Measurements from ENCODE around the gene SRRM4.
"Not testable (repeated sequence)": the region's sequence is repeated elsewhere in the genome, so short reads cannot be mapped to it uniquely, and the experiment has no call there.

The SRRM4 gene

DNA sequence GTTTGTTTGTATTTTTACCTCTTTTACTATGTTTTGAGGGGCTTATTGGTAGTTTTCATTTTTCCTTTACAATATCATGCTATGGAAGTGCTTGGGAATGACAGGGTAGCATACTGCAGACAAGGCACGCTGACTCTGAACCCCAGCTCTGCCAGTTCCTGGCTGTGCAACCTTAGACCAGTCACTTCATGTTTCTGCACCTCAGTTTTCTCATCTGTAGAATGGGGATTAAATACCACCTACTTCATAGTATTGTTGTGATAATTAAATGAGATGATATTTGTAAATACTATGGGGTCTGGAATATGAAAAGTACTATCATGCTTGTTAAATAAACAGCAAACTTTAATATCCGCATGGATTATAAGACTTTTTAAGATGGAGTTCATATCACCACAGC lies 35.4 kb downstream of the SRRM4 start:
- DNase-seq (ENCODE audit: low read depth), result no peak
- TF ChIP-seq, protein P1, sequence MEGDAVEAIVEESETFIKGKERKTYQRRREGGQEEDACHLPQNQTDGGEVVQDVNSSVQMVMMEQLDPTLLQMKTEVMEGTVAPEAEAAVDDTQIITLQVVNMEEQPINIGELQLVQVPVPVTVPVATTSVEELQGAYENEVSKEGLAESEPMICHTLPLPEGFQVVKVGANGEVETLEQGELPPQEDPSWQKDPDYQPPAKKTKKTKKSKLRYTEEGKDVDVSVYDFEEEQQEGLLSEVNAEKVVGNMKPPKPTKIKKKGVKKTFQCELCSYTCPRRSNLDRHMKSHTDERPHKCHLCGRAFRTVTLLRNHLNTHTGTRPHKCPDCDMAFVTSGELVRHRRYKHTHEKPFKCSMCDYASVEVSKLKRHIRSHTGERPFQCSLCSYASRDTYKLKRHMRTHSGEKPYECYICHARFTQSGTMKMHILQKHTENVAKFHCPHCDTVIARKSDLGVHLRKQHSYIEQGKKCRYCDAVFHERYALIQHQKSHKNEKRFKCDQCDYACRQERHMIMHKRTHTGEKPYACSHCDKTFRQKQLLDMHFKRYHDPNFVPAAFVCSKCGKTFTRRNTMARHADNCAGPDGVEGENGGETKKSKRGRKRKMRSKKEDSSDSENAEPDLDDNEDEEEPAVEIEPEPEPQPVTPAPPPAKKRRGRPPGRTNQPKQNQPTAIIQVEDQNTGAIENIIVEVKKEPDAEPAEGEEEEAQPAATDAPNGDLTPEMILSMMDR (conservative IDR thresholded peaks at IDR 0.05; ENCODE audit: control insufficient read depth, insufficient read depth, low read depth, low read length), result no peak
- no peak overlapping the region for H3K4me3 ChIP-seq (ENCODE audit: control insufficient read depth, low read depth, low read length)

- no peak for DNase-seq (ENCODE audit: low read depth)
- no peak overlapping the region for H3K4me3 ChIP-seq (ENCODE audit: control insufficient read depth, low read depth, low read length)
- TF ChIP-seq, protein P1 (conservative IDR thresholded peaks at IDR 0.05; ENCODE audit: control insufficient read depth, insufficient read depth, low read depth, low read length), result no peak
Observed at GRCh38 chr12:119019166-119019565, 37.8 kb downstream of the SRRM4 start.

GRCh38 chr12:119020406-119021360 lies 39.3 kb downstream of the SRRM4 start:
- no peak overlapping the region for H3K4me3 ChIP-seq (ENCODE audit: control insufficient read depth, low read depth, low read length)
- TF ChIP-seq, protein P1 (conservative IDR thresholded peaks at IDR 0.05; ENCODE audit: control insufficient read depth, insufficient read depth, low read depth, low read length), result no peak
- no peak for DNase-seq (ENCODE audit: low read depth)

DNA sequence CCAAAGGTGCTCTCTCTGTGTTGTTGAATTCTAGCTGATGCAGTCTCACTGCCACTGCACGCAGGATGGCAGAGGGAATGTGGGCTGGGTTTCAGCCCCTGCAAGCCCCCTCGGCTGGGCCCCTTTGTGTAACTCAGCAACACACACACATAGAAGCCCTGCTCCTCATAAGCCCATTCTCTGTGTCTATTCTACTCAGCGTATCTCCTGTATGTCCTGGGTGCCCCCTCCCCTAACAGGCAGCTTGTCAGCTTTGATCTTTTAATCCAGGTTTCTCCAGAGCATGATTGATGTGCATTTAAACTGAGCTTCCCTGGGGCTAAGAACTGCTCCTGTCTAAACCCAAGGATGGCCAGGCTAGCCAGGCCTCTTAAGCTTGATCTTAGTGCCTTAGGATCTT lies 43.0 kb downstream of the SRRM4 start:
- TF ChIP-seq, protein P1 (conservative IDR thresholded peaks at IDR 0.05; ENCODE audit: control insufficient read depth, insufficient read depth, low read depth, low read length), result no peak
- H3K4me3 ChIP-seq (ENCODE audit: control insufficient read depth, low read depth, low read length), result no peak overlapping the region
- DNase-seq (ENCODE audit: low read depth), result no peak

DNA sequence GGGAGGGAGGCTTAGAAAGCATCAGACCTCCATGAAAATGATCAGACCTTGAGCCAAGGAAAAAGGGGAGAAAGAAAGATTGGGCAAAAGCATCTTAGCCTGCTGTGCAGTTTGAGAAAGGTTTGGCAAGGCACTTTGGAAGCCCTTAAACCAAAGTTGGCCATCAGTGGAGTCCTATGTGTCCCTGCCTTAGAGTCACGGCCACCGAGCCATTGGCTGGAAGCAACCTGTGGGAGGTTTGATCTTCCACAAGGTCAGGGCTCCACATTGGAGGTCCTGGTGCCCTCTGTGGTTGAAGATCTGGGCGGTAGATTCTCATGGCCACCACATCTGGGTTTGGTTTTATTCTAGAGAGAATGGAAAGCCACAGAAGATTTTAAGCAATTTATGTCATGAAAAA lies 44.4 kb downstream of the SRRM4 start:
- TF ChIP-seq, protein P1 (conservative IDR thresholded peaks at IDR 0.05; ENCODE audit: control insufficient read depth, insufficient read depth, low read depth, low read length), result no peak
- no peak overlapping the region for H3K4me3 ChIP-seq (ENCODE audit: control insufficient read depth, low read depth, low read length)
- DNase-seq (ENCODE audit: low read depth), result no peak

- DNase-seq (ENCODE audit: low read depth); H3K4me3 ChIP-seq (ENCODE audit: control insufficient read depth, low read depth, low read length): not testable (repeated sequence)
Observed at GRCh38 chr12:119033332-119033731, 52.0 kb downstream of the SRRM4 start.

Data from fibroblast of mammary gland (primary cell).